Osteocyte (in vitro differentiated cells): ENCODE measurements around the gene LRBA. TPM values are rescaled to one million over a fixed set of nuclear protein-coding genes. Genes with fewer than 3 reads are reported as not detected.

ENCODE experiments used
- DNase-seq: peaks from one replicate; pipeline ENCODE4 v3.0.0; 2021; ENCODE audit warnings: mixed read lengths; ENCODE audit not compliant: unreplicated experiment; ENCODE audit errors: extremely low spot score
- H3K27ac Mint-ChIP-seq: one replicate; pipeline ENCODE4 v1.8.0; 2021; ENCODE audit warnings: mild to moderate bottlenecking, mixed read lengths; ENCODE audit not compliant: unreplicated experiment
- H3K27me3 Mint-ChIP-seq: one replicate; pipeline ENCODE4 v1.8.0; 2021; ENCODE audit warnings: mixed read lengths; ENCODE audit not compliant: unreplicated experiment
- H3K36me3 Mint-ChIP-seq: one replicate; pipeline ENCODE4 v1.8.0; 2021; ENCODE audit warnings: mixed read lengths; ENCODE audit not compliant: unreplicated experiment
- H3K4me1 Mint-ChIP-seq: one replicate; pipeline ENCODE4 v1.8.0; 2021; ENCODE audit warnings: mixed read lengths; ENCODE audit not compliant: unreplicated experiment
- H3K4me3 Mint-ChIP-seq: one replicate; pipeline ENCODE4 v1.8.0; 2021; ENCODE audit warnings: mild to moderate bottlenecking, moderate library complexity, mixed read lengths; ENCODE audit not compliant: unreplicated experiment
- H3K9me3 Mint-ChIP-seq: one replicate; pipeline ENCODE4 v1.8.0; 2021; ENCODE audit warnings: mixed read lengths; ENCODE audit not compliant: unreplicated experiment
- total RNA-seq: library from RNA; stranded (reverse); gene quantifications from 2 replicates; pipeline ENCODE4 v1.2.1, GENCODE V29; 2021
- TF ChIP-seq, protein P1 (sequence below): fragments of 200-600 bp; sonication (generic); IDR thresholded peaks from 2 replicates; pipeline ENCODE4 v1.5.0; 2021; ENCODE audit warnings: antibody characterized with exemption, mild to moderate bottlenecking, moderate library complexity

The LRBA gene
- total RNA-seq, 1 donor from 2014 or later = 40.8 TPM

DNA sequence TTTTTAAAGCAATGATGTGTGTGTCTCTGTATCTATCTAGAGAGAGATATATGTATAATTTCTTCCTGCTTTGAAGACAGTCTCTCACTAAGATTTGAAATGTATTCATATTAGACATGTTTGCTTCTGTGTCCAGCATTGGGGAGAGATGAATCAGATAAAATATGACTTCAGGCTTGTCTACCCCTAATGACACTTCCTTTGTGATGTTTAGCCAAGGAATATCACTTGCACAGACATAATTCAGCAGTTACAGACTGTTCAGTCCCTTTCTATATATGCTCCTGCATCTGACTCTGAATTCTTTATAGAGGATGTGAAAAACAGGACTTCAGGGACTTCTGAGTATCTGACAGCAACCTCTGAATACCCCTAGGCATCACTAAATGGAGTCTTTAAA lies 778.5 kb downstream of the LRBA start:
- peak overlapping the region; percentile 93 for H3K27ac Mint-ChIP-seq
- H3K9me3 Mint-ChIP-seq = no peaks in the 10 kb centered on the region
- H3K27me3 Mint-ChIP-seq = no peaks in the 10 kb centered on the region
- H3K4me3 Mint-ChIP-seq = no peak overlapping the region
- peaks cover 73% of the 10 kb centered on the region for H3K4me1 Mint-ChIP-seq
- DNase-seq = no peak
- TF ChIP-seq, protein P1, sequence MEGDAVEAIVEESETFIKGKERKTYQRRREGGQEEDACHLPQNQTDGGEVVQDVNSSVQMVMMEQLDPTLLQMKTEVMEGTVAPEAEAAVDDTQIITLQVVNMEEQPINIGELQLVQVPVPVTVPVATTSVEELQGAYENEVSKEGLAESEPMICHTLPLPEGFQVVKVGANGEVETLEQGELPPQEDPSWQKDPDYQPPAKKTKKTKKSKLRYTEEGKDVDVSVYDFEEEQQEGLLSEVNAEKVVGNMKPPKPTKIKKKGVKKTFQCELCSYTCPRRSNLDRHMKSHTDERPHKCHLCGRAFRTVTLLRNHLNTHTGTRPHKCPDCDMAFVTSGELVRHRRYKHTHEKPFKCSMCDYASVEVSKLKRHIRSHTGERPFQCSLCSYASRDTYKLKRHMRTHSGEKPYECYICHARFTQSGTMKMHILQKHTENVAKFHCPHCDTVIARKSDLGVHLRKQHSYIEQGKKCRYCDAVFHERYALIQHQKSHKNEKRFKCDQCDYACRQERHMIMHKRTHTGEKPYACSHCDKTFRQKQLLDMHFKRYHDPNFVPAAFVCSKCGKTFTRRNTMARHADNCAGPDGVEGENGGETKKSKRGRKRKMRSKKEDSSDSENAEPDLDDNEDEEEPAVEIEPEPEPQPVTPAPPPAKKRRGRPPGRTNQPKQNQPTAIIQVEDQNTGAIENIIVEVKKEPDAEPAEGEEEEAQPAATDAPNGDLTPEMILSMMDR = no peak
- peaks cover 23% of the 10 kb centered on the region for H3K36me3 Mint-ChIP-seq

DNA sequence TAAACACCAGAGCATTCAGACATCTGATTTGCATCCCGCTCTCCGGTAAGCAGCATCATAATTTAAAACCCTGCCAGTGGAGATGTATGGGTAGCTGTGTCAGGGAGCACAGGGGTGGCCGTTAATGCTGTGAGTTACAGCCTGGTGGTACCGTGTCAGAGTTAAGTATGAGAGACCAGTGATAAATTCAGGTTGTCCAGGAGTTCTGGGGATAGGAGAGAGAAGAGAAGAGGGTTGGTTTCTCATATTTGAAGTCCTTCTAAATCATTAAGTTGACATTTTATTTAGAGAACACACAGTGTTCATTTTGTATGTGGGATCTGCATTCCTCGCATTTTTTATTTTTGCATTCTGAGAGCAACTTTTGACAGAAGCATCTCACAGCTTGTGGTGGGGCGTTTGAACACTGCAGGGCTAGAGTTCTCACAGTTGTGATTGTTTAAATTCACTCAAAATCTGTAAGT lies 779.2 kb downstream of the LRBA start:
- TF ChIP-seq, protein P1 = no peak
- Mint-ChIP-seq H3K4me1 (peaks cover 79% of the 10 kb centered on the region), H3K36me3 (peaks cover 21% of the 10 kb centered on the region), H3K9me3 (no peaks in the 10 kb centered on the region), H3K4me3 (peak overlapping the region; percentile 54), H3K27ac (peak overlapping the region; percentile 93), H3K27me3 (no peaks in the 10 kb centered on the region)
- no peak for DNase-seq

DNA sequence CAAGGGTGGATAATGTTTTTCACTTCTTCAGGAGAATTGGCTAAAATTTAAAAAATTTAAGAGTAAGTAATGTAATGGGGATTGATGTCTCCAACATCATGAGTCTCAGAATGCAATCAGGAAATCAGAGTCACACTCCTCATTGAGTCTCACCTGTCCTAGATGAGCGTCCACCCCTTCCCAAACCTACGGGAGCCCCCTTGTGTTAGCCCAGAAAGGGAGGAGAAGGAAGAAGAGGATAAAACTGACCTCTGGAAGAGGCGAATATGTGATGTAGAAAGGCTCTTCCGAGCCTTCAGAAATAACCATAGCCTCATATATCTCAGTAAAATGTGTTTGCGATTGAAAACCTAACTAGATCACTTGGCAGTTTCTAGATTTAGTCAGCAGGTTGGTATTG lies 779.8 kb downstream of the LRBA start:
- Mint-ChIP-seq H3K27ac (peak overlapping the region; percentile 93), H3K9me3 (no peaks in the 10 kb centered on the region), H3K4me3 (peak overlapping the region; percentile 54), H3K27me3 (no peaks in the 10 kb centered on the region), H3K4me1 (peaks cover 82% of the 10 kb centered on the region), H3K36me3 (peaks cover 20% of the 10 kb centered on the region)
- TF ChIP-seq, protein P1 = no peak
- DNase-seq = no peak

DNA sequence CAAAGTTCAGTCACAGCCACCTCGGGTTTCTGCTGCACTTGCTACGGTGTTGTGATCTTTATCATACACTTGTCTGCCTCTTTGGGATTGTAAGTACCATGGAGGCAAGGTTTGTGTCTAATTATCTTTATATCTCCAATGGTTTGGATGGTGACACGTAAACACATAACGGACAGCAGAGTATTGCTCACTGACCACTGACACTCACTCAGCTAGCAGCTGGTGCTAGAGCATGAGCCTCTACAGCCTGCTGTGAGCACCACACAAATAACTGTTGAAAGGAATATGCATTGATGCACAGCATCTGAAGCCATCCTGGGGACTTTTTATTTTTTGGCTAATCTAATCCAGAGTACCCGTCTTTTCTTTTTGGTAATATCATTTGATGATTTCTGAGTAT lies 780.8 kb downstream of the LRBA start:
- no peak for DNase-seq
- H3K4me1 Mint-ChIP-seq = peaks cover 84% of the 10 kb centered on the region
- no peak overlapping the region for H3K4me3 Mint-ChIP-seq
- no peaks in the 10 kb centered on the region for H3K27me3 Mint-ChIP-seq
- no peaks in the 10 kb centered on the region for H3K9me3 Mint-ChIP-seq
- TF ChIP-seq, protein P1 = no peak
- peaks cover 23% of the 10 kb centered on the region for H3K36me3 Mint-ChIP-seq
- H3K27ac Mint-ChIP-seq = peak overlapping the region; percentile 93

DNA sequence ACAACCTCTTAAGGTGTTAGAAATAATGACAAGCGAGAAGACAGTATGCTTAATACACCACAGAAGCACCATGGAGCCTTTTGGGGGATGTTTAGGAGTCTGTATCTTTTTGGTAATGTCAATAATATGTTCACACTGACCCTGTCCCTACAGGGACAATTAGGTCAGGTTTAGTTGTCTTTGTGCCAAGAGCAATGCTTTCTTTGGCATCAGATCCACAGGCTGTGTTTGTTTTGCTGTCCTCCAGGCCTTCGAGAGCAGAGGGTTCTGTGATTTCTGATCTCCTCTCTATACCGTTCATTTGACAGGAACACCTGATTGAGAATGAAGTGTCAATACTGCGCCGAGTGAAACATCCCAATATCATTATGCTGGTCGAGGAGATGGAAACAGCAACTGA lies 783.1 kb downstream of the LRBA start:
- Mint-ChIP-seq H3K9me3 (no peaks in the 10 kb centered on the region), H3K4me1 (peaks cover 69% of the 10 kb centered on the region), H3K27ac (peak overlapping the region; percentile 63), H3K4me3 (no peak overlapping the region), H3K27me3 (no peaks in the 10 kb centered on the region), H3K36me3 (peaks cover 22% of the 10 kb centered on the region)
- TF ChIP-seq, protein P1 = no peak
- no peak for DNase-seq
